Lower leg skin (tissue), 3 donors: ENCODE results near the gene WDR43.

ENCODE experiments used
- POLR2A ChIP-seq, 2 donors: fragments of 450-650 bp; IDR thresholded peaks; one replicate each; pipeline ENCODE4 v1.6.1; 2016 to 2017; ENCODE audit warnings: antibody characterized with exemption in 2 of 2, mild to moderate bottlenecking in 1 of 2, moderate library complexity in 1 of 2
- TF ChIP-seq, protein P1 (sequence below), 3 donors: fragments of 450-650 bp; IDR thresholded peaks; one replicate each; pipeline ENCODE4 v1.5.1; 2016; ENCODE audit warnings: antibody characterized with exemption in 3 of 3, mild to moderate bottlenecking in 3 of 3, moderate library complexity in 2 of 3

GRCh38 chr2:28972778-28973335 lies 78.4 kb downstream of the WDR43 start:
- TF ChIP-seq, protein P1, sequence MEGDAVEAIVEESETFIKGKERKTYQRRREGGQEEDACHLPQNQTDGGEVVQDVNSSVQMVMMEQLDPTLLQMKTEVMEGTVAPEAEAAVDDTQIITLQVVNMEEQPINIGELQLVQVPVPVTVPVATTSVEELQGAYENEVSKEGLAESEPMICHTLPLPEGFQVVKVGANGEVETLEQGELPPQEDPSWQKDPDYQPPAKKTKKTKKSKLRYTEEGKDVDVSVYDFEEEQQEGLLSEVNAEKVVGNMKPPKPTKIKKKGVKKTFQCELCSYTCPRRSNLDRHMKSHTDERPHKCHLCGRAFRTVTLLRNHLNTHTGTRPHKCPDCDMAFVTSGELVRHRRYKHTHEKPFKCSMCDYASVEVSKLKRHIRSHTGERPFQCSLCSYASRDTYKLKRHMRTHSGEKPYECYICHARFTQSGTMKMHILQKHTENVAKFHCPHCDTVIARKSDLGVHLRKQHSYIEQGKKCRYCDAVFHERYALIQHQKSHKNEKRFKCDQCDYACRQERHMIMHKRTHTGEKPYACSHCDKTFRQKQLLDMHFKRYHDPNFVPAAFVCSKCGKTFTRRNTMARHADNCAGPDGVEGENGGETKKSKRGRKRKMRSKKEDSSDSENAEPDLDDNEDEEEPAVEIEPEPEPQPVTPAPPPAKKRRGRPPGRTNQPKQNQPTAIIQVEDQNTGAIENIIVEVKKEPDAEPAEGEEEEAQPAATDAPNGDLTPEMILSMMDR (IDR thresholded peaks at IDR 0.05), result no peak
- no peak for TF ChIP-seq POLR2A (IDR thresholded peaks at IDR 0.05)
